Activated CD4-positive, alpha-beta T cell treated with anti-CD3 and anti-CD28 coated beads, Interleukin-2, Interleukin-4, amounts not matched to agents 100 ng/mL and 50 ng/mL, durations not matched to agents 16 hours and 8 hours (primary cell): Measurements from ENCODE around the gene TBC1D10B.
"Not testable (repeated sequence)": the region's sequence is repeated elsewhere in the genome, so short reads cannot be mapped to it uniquely, and the experiment has no call there.

Experiments used
- DNase-seq: peaks from one replicate; pipeline ENCODE4 v3.0.0-alpha.2; 2020; ENCODE audit warnings: low spot score

The TBC1D10B gene

GRCh38 chr16:30397056-30397455, 26.8 kb upstream of the TBC1D10B start:
- DNase-seq, result no peak

- DNase-seq, result not testable (repeated sequence)
These were observed 26.3 kb upstream of the TBC1D10B start for GRCh38 chr16:30396627-30397026.

- DNase-seq, result no peak
These were observed 25.8 kb upstream of the TBC1D10B start for GRCh38 chr16:30395992-30396585.

GRCh38 chr16:30395155-30395991, 25.1 kb upstream of the TBC1D10B start, which contains the start of gene ZNF48:
Gene ZNF48, plus strand, starts transcription at chr16:30395420. Its CDS starts 375 bp downstream, at chr16:30395795.
- DNase-seq, result peak; percentile 44

GRCh38 chr16:30394592-30395154, 24.4 kb upstream of the TBC1D10B start:
- DNase-seq, result no peak

GRCh38 chr16:30383521-30383920, 13.2 kb upstream of the TBC1D10B start:
- DNase-seq, result no peak

GRCh38 chr16:30382111-30382881, 12.0 kb upstream of the TBC1D10B start, which contains the start of gene SEPTIN1:
Gene SEPTIN1, minus strand, starts transcription at chr16:30382561. Its CDS starts 19 bp downstream, at chr16:30382542.
- DNase-seq, result peak; percentile 87

GRCh38 chr16:30381291-30382041, 11.2 kb upstream of the TBC1D10B start:
- peak; percentile 60 for DNase-seq

- no peak for DNase-seq
These were observed 10.5 kb upstream of the TBC1D10B start for GRCh38 chr16:30380803-30381208.

GRCh38 chr16:30380072-30380802, 9.9 kb upstream of the TBC1D10B start:
- no peak for DNase-seq

GRCh38 chr16:30379158-30379783, 9.0 kb upstream of the TBC1D10B start:
- DNase-seq, result no peak

- peak; percentile 99 for DNase-seq
These were observed 8.2 kb upstream of the TBC1D10B start for GRCh38 chr16:30378236-30379157.

GRCh38 chr16:30377812-30378235, 7.5 kb upstream of the TBC1D10B start:
- DNase-seq, result peak; percentile 88

- DNase-seq, result no peak
These were observed 6.9 kb upstream of the TBC1D10B start for GRCh38 chr16:30377050-30377811.

GRCh38 chr16:30376461-30376902, 6.2 kb upstream of the TBC1D10B start:
- DNase-seq, result no peak

GRCh38 chr16:30375864-30376263, 5.6 kb upstream of the TBC1D10B start:
- no peak for DNase-seq

- no peak for DNase-seq
These were observed 4.2 kb upstream of the TBC1D10B start, which contains the start of gene MYL11 for GRCh38 chr16:30374538-30374937. Gene MYL11, plus strand, starts transcription at chr16:30374802. Its CDS starts 56 bp downstream, at chr16:30374858.

GRCh38 chr16:30372725-30373124, 2.4 kb upstream of the TBC1D10B start:
- DNase-seq, result no peak
